PC-9 (cell line): ENCODE results near the gene TNIK. TPM values are rescaled to one million over a fixed set of nuclear protein-coding genes. Genes with fewer than 3 reads are reported as not detected.

Source experiments
- BruUV-seq: library from RNA; stranded (reverse); fragments of 400-500 nt; replicated peaks from 2 replicates; lab custom pipeline; 2021; lab: Mats Ljungman, UMichigan
- CTCF ChIA-PET: fragments of 300-600 bp; sonication (Branson Sonifier 250); formaldehyde crosslinking; loops from one replicate; lab custom pipeline; 2022; ENCODE audit warnings: antibody characterized with exemption; lab: Charles Lee
- POLR2A ChIA-PET: fragments of 300-600 bp; sonication (Branson Sonifier 250); formaldehyde crosslinking; loops from one replicate; lab custom pipeline; 2022; ENCODE audit warnings: antibody characterized with exemption; ENCODE audit not compliant: unreplicated experiment; lab: Charles Lee
- DNase-seq, 2 experiments: peaks; one replicate each; pipeline versions ENCODE4 v3.0.0 to v3.0.0-alpha.2; 2015 to 2022; ENCODE audit warnings: mixed read lengths in 1 of 2
- H2AFZ ChIP-seq: fragments of 200-600 bp; sonication (generic); 2 replicates; pipeline ENCODE4 v1.8.1; 2017; ENCODE audit warnings: antibody characterized with exemption
- H3F3A ChIP-seq: fragments of 200-600 bp; sonication (generic); 2 replicates; pipeline ENCODE4 v1.8.1; 2017; ENCODE audit warnings: antibody characterized with exemption, mild to moderate bottlenecking, low read depth; ENCODE audit not compliant: insufficient read depth
- H3K27ac ChIP-seq: fragments of 200-600 bp; sonication (generic); 2 replicates; pipeline ENCODE4 v1.6.1; 2016; ENCODE audit warnings: mixed run types
- H3K27me3 ChIP-seq: fragments of 200-600 bp; sonication (generic); 2 replicates; pipeline ENCODE4 v1.6.1; 2016; ENCODE audit warnings: low read depth, mixed run types; ENCODE audit not compliant: insufficient read depth
- H3K36me3 ChIP-seq: fragments of 200-600 bp; sonication (generic); 2 replicates; pipeline ENCODE4 v1.6.1; 2016; ENCODE audit warnings: low read depth, mixed run types
- H3K4me1 ChIP-seq: fragments of 200-600 bp; sonication (generic); replicated peaks from 2 replicates; pipeline ENCODE4 v1.6.1; 2016; ENCODE audit warnings: mixed run types; ENCODE audit not compliant: insufficient read depth
- H3K4me2 ChIP-seq: fragments of 200-600 bp; sonication (generic); 2 replicates; pipeline ENCODE4 v1.6.1; 2017; ENCODE audit warnings: mixed run types
- H3K4me3 ChIP-seq: fragments of 200-600 bp; sonication (generic); 2 replicates; pipeline ENCODE4 v1.6.1; 2016; ENCODE audit warnings: mixed run types
- H3K79me2 ChIP-seq: fragments of 200-600 bp; sonication (generic); 2 replicates; pipeline ENCODE4 v1.6.1; 2017; ENCODE audit warnings: low read depth, mixed run types
- H3K9me2 ChIP-seq: fragments of 200-600 bp; sonication (generic); 2 replicates; pipeline ENCODE4 v1.8.1; 2017; ENCODE audit warnings: mild to moderate bottlenecking; ENCODE audit not compliant: insufficient read depth
- H3K9me3 ChIP-seq: fragments of 200-600 bp; sonication (generic); 2 replicates; pipeline ENCODE4 v1.8.1; 2016; ENCODE audit warnings: low read depth; ENCODE audit not compliant: insufficient read depth
- H4K20me1 ChIP-seq: fragments of 200-600 bp; sonication (generic); 2 replicates; pipeline ENCODE4 v1.8.1; 2017; ENCODE audit not compliant: insufficient read depth
- CTCF ChIP-seq: fragments of 200-600 bp; sonication (generic); conservative IDR thresholded peaks from 2 replicates; pipeline ENCODE4 v1.6.1; 2017; ENCODE audit warnings: mixed run types, antibody characterized with exemption, mild to moderate bottlenecking, moderate library complexity
- EZH2 ChIP-seq: fragments of 200-600 bp; sonication (generic); IDR thresholded peaks from 2 replicates; pipeline ENCODE4 v1.8.0; 2017; ENCODE audit warnings: antibody characterized with exemption, low read depth
- intact Hi-C: fragments of 100-400 bp; cut with micrococcal nuclease; formaldehyde crosslinking; loops from one replicate; pipeline ENCODE4 v1.10.0; 2022; ENCODE audit not compliant: unreplicated experiment
- total RNA-seq: library from RNA; stranded (reverse); gene quantifications from 2 replicates; pipeline ENCODE4 v1.2.3, GENCODE V29; 2021

TNIK gene
- total RNA-seq, 1 experiment from 2014 or later, result 30.7 TPM

DNA sequence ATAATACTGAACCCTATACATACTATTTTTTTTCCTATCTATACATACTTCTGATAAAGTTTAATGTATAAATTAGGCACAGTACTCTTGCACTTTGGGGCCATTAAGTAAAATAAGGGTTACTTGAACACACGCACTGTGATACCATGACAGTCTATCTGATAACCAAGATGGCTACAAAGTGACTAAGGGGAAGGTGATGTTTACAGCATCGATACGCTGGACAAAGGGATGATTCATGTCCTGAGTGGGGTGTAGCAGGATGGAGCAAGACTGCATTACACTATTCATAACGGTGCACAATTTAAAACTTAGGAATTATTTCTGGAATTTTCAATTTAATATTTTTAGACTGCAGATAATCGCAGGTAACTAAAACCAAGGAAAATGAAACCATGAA is 403.7 kb downstream of the TNIK start:
- Histone ChIP-seq H3K27ac (peak overlapping the region; percentile 81), H3K4me3 (no peak overlapping the region), H4K20me1 (no peaks in the 10 kb centered on the region), H2AFZ (no peak overlapping the region), H3K9me2 (no peaks in the 10 kb centered on the region), H3K4me2 (peak overlapping the region; percentile 61), H3K27me3 (no peaks in the 10 kb centered on the region), H3K4me1 (peaks cover 39% of the 10 kb centered on the region), H3K79me2 (no peaks in the 10 kb centered on the region), H3F3A (peaks cover 27% of the 10 kb centered on the region), H3K9me3 (peaks cover 5% of the 10 kb centered on the region; the same call in 1 of the 2 replicates), H3K36me3 (no peaks in the 10 kb centered on the region)
- peak in 1 of 2 experiments; percentile 47 for DNase-seq
- BruUV-seq, result no TSS peak
- POLR2A ChIA-PET, result no interaction called here
- CTCF ChIA-PET, result interaction anchor here (1.5 kb wide), 1 partner anchor 101 kb away, joined by 3 read pairs; no protein-coding TSS in a partner anchor
- TF ChIP-seq EZH2, result no peak
- no peak for TF ChIP-seq CTCF
- intact Hi-C loops, result loop anchor here (1.0 to 10.0 kb wide), 3 partner anchors 100 to 1288 kb away; partner anchors contain the start of gene TNIK

GRCh38 chr3:171055336-171056178 is 404.6 kb downstream of the TNIK start:
- H3F3A ChIP-seq, result peaks cover 27% of the 10 kb centered on the region
- no TSS peak for BruUV-seq
- TF ChIP-seq EZH2 (no peak), CTCF (no peak)
- H3K9me2 ChIP-seq, result no peaks in the 10 kb centered on the region
- H3K27ac ChIP-seq, result peak overlapping the region; percentile 81
- peak; percentile 45 to 96 for DNase-seq
- peaks cover 5% of the 10 kb centered on the region; the same call in 1 of the 2 replicates for H3K9me3 ChIP-seq
- H2AFZ ChIP-seq, result no peak overlapping the region
- intact Hi-C loops, result loop anchor here (1.0 to 10.0 kb wide), 3 partner anchors 101 to 1289 kb away; partner anchors contain the start of gene TNIK
- ChIA-PET POLR2A (interaction anchor here (0.6 to 1.0 kb wide), 2 partner anchors 101 to 1908 kb away, joined by 7 to 14 read pairs; no protein-coding TSS in a partner anchor), CTCF (interaction anchor here (0.7 to 1.5 kb wide), 2 partner anchors 102 to 716 kb away, joined by 3 to 6 read pairs; no protein-coding TSS in a partner anchor)
- peaks cover 39% of the 10 kb centered on the region for H3K4me1 ChIP-seq
- no peaks in the 10 kb centered on the region for H3K27me3 ChIP-seq
- H3K79me2 ChIP-seq, result no peaks in the 10 kb centered on the region
- peak overlapping the region; percentile 61 for H3K4me2 ChIP-seq
- peak overlapping the region; percentile 26; the same call in 1 of the 2 replicates for H3K4me3 ChIP-seq
- H3K36me3 ChIP-seq, result no peaks in the 10 kb centered on the region
- no peaks in the 10 kb centered on the region for H4K20me1 ChIP-seq

DNA sequence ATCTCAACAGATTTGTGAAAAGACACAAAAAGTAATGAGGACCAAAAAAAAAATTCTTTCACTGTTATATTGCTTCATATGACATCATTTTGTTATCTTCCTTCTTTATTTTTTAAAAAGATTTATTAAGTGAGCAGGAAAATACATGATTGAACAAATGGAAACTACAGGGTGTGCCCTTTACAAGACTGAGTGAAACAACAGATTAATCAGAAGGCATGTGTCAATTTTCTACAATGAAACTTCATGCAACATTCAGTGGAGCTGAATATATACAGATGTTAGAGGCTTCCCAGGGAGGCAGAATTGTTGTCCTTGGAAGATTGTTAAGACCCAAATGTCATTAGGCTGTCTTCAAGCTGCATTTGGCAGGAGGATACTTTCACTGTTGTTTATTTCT is 405.3 kb downstream of the TNIK start:
- Histone ChIP-seq H3K4me2 (peak overlapping the region; percentile 61), H3K27me3 (no peaks in the 10 kb centered on the region), H3K9me3 (peaks cover 5% of the 10 kb centered on the region; the same call in 1 of the 2 replicates), H3K36me3 (no peaks in the 10 kb centered on the region), H4K20me1 (no peaks in the 10 kb centered on the region), H2AFZ (no peak overlapping the region), H3K4me1 (peaks cover 43% of the 10 kb centered on the region), H3K27ac (peak overlapping the region; percentile 81), H3F3A (peaks cover 27% of the 10 kb centered on the region), H3K79me2 (no peaks in the 10 kb centered on the region), H3K9me2 (no peaks in the 10 kb centered on the region), H3K4me3 (peak overlapping the region; percentile 26; the same call in 1 of the 2 replicates)
- no TSS peak for BruUV-seq
- no peak for TF ChIP-seq CTCF
- no peak for TF ChIP-seq EZH2
- peak in 1 of 2 experiments; percentile 40 for DNase-seq
- CTCF ChIA-PET, result interaction anchor here (0.7 to 1.5 kb wide), 2 partner anchors 102 to 1278 kb away, joined by 3 to 4 read pairs; no protein-coding TSS in a partner anchor
- intact Hi-C loops, result loop anchor here (5.0 to 10.0 kb wide), 2 partner anchors 407 to 1290 kb away; partner anchors contain the start of gene TNIK
- POLR2A ChIA-PET, result interaction anchor here (1.0 kb wide), 1 partner anchor 102 kb away, joined by 14 read pairs; no protein-coding TSS in a partner anchor
